ENCODE data around the gene MIPOL1. TPM values are rescaled to one million over a fixed set of nuclear protein-coding genes. Genes with fewer than 3 reads are reported as not detected.
A peak's percentile ranks its signal among the peaks of the same experiment; 100 is the strongest.

The MIPOL1 gene
- total and polyA plus RNA-seq, 2 of the 13 experiments (the other 11 are each of a cell fraction or from before 2014, with no cell fraction given), result 8.6 to 34.2 TPM

GRCh38 chr14:37329189-37330001 is 131.7 kb downstream of the MIPOL1 start (continued):
- TF ChIP-seq RFX5 (IDR thresholded peaks at IDR 0.05; ENCODE audit: low read depth, low read length) (no peak), GABPB1 (CRISPR knock-in tag; IDR thresholded peaks at IDR 0.05) (no peak), BCL6 (CRISPR knock-in tag; IDR thresholded peaks at IDR 0.05) (peak; percentile 97), ZNF512B (CRISPR knock-in tag; IDR thresholded peaks at IDR 0.05; ENCODE audit: borderline replicate concordance) (no peak), ZSCAN21 (CRISPR knock-in tag; IDR thresholded peaks at IDR 0.05; ENCODE audit: borderline replicate concordance) (no peak), BATF2 (CRISPR knock-in tag; IDR thresholded peaks at IDR 0.05) (no peak), FOXA1 (IDR thresholded peaks at IDR 0.05) (peak; percentile 95), FOXA1 (CRISPR knock-in tag; IDR thresholded peaks at IDR 0.05) (peak; percentile 81), ELF3 (CRISPR knock-in tag; IDR thresholded peaks at IDR 0.05) (peak; percentile 81), PITX1 (CRISPR knock-in tag; IDR thresholded peaks at IDR 0.05) (no peak; the same call in 1 of the 2 replicates), ZNF569 (CRISPR knock-in tag; IDR thresholded peaks at IDR 0.05; ENCODE audit: borderline replicate concordance) (no peak), ZNF883 (CRISPR knock-in tag; IDR thresholded peaks at IDR 0.05; ENCODE audit: not compliant biosample characterization) (no peak), PHB2 (IDR thresholded peaks at IDR 0.05; ENCODE audit: partially characterized antibody) (no peak), YEATS4 (CRISPR knock-in tag; IDR thresholded peaks at IDR 0.05; ENCODE audit: borderline replicate concordance) (peak; percentile 63), ZNF335 (CRISPR knock-in tag; IDR thresholded peaks at IDR 0.05) (0 out of 2 replicates have a peak, but pooled peaks have one; percentile 32), HOXA5 (CRISPR knock-in tag; IDR thresholded peaks at IDR 0.05) (peak; percentile 52; the same call in 1 of the 2 replicates), ZNF510 (CRISPR knock-in tag; IDR thresholded peaks at IDR 0.05; ENCODE audit: low read depth) (peak; percentile 78; the same call in 1 of the 2 replicates), ZBTB38 (CRISPR knock-in tag; IDR thresholded peaks at IDR 0.05) (no peak), GMEB1 (CRISPR knock-in tag; IDR thresholded peaks at IDR 0.05; ENCODE audit: borderline replicate concordance) (no peak)
